NB4 (cell line): Measurements from ENCODE around the gene LYPD6B.

ENCODE experiments used
- MYC ChIP-seq: IDR thresholded peaks from 2 replicates; pipeline ENCODE4 v1.6.1; 2011; ENCODE audit warnings: low read depth, low read length
- POLR2A ChIP-seq: IDR thresholded peaks from 2 replicates; pipeline ENCODE4 v1.6.1; 2011; ENCODE audit warnings: mild to moderate bottlenecking; ENCODE audit not compliant: insufficient read length; ENCODE audit errors: extremely low read depth
- TF ChIP-seq, protein P1 (sequence below): IDR thresholded peaks from one replicate; pipeline ENCODE4 v1.5.1; 2012; ENCODE audit warnings: low read depth, low read length
- TF ChIP-seq, protein P2 (sequence below): IDR thresholded peaks from 2 replicates; pipeline ENCODE4 v1.6.1; 2011; ENCODE audit warnings: low read depth, low read length

DNA sequence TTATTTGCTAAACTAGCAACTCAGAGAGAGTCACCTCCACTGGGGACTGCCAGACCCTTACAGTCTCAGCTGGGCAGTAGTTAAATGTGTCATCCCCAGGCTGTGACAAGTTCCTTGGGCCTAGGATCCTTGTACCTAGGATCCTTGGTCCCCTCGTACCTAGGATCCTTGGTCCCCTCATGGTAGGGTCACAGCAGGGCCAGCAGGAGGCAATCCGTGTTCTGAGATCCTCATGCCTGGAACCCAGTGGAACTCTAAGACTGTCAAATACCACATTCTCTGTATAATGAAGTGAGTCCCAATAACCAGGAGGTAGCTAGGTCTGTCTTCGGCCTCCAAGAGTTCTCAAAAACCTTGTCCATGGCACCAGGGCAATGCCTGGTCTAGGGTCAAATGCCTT is 60.8 kb downstream of the LYPD6B start:
- TF ChIP-seq POLR2A: no peak
- TF ChIP-seq, protein P1, sequence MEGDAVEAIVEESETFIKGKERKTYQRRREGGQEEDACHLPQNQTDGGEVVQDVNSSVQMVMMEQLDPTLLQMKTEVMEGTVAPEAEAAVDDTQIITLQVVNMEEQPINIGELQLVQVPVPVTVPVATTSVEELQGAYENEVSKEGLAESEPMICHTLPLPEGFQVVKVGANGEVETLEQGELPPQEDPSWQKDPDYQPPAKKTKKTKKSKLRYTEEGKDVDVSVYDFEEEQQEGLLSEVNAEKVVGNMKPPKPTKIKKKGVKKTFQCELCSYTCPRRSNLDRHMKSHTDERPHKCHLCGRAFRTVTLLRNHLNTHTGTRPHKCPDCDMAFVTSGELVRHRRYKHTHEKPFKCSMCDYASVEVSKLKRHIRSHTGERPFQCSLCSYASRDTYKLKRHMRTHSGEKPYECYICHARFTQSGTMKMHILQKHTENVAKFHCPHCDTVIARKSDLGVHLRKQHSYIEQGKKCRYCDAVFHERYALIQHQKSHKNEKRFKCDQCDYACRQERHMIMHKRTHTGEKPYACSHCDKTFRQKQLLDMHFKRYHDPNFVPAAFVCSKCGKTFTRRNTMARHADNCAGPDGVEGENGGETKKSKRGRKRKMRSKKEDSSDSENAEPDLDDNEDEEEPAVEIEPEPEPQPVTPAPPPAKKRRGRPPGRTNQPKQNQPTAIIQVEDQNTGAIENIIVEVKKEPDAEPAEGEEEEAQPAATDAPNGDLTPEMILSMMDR: no peak
- TF ChIP-seq, protein P2, sequence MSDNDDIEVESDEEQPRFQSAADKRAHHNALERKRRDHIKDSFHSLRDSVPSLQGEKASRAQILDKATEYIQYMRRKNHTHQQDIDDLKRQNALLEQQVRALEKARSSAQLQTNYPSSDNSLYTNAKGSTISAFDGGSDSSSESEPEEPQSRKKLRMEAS: no peak
- TF ChIP-seq MYC: no peak
